Measurements from ENCODE around the gene RUVBL1.
"Not testable (repeated sequence)": the region's sequence is repeated elsewhere in the genome, so short reads cannot be mapped to it uniquely, and the experiment has no call there.

Gene RUVBL1
- 35.5 to 95.7 (median 39.1) reads per million in 4 experiments for total RNA-seq

GRCh38 chr3:128123538-128124368 lies at the start of gene RUVBL1:
TSS of gene RUVBL1 (minus strand) at chr3:128123812. CDS start at chr3:128123724, 88 bp downstream.
- DNase-seq = peak; percentile 91

GRCh38 chr3:128173200-128173599 lies 49.6 kb upstream of the RUVBL1 start:
- no peak for DNase-seq

GRCh38 chr3:128170866-128171516 lies 47.4 kb upstream of the RUVBL1 start:
- DNase-seq = no peak

GRCh38 chr3:128168836-128169235 lies 45.2 kb upstream of the RUVBL1 start:
- no peak for DNase-seq

GRCh38 chr3:128167973-128168674 lies 44.5 kb upstream of the RUVBL1 start:
- no peak for DNase-seq

- no peak for DNase-seq
Observed at GRCh38 chr3:128167646-128167972, 44.0 kb upstream of the RUVBL1 start.

- no peak for DNase-seq
Observed at GRCh38 chr3:128166971-128167453, 43.4 kb upstream of the RUVBL1 start.

- no peak for DNase-seq
Observed at GRCh38 chr3:128163432-128163831, 39.8 kb upstream of the RUVBL1 start.

- no peak for DNase-seq
Observed at GRCh38 chr3:128160661-128161060, 37.0 kb upstream of the RUVBL1 start.

GRCh38 chr3:128155616-128156360 lies 32.2 kb upstream of the RUVBL1 start:
- no peak for DNase-seq

- DNase-seq = not testable (repeated sequence)
Observed at GRCh38 chr3:128154354-128154753, 30.7 kb upstream of the RUVBL1 start.

- peak; percentile 67 for DNase-seq
Observed at GRCh38 chr3:128153156-128154041, 29.8 kb upstream of the RUVBL1 start, which contains the start of gene EEFSEC. TSS of gene EEFSEC (plus strand) at chr3:128153481. CDS start at chr3:128153508, 27 bp downstream.

- peak; percentile 10 for DNase-seq
Observed at GRCh38 chr3:128152419-128153155, 29.0 kb upstream of the RUVBL1 start.

- no peak for DNase-seq
Observed at GRCh38 chr3:128151758-128152274, 28.2 kb upstream of the RUVBL1 start.

GRCh38 chr3:128149650-128150049 lies 26.0 kb upstream of the RUVBL1 start:
- no peak for DNase-seq

GRCh38 chr3:128146201-128146600 lies 22.6 kb upstream of the RUVBL1 start:
- no peak for DNase-seq

GRCh38 chr3:128145279-128145678 lies 21.7 kb upstream of the RUVBL1 start:
- no peak for DNase-seq

- DNase-seq = no peak
Observed at GRCh38 chr3:128144512-128145187, 21.0 kb upstream of the RUVBL1 start.

- no peak for DNase-seq
Observed at GRCh38 chr3:128143496-128143895, 19.9 kb upstream of the RUVBL1 start.

All from effector CD8-positive, alpha-beta T cell (primary cell).